Amniotic epithelial cell (primary cell): Measurements from ENCODE around the gene RAB8B.

Experiments
- DNase-seq: peaks from one replicate; pipeline ENCODE4 v3.0.0-alpha.2; 2010; ENCODE audit warnings: low read depth

The RAB8B gene

GRCh38 chr15:63188926-63189871 lies at the start of gene RAB8B:
TSS of gene RAB8B (plus strand) at chr15:63189606. CDS start at chr15:63189625, 19 bp downstream.
- DNase-seq: peak; percentile 91

GRCh38 chr15:63140936-63141335 lies 48.5 kb upstream of the RAB8B start:
- no peak for DNase-seq

GRCh38 chr15:63145426-63145825 lies 44.0 kb upstream of the RAB8B start:
- no peak for DNase-seq

- peak; percentile 50 for DNase-seq
These were observed 42.7 kb upstream of the RAB8B start for GRCh38 chr15:63146684-63147083.

- no peak for DNase-seq
These were observed 37.7 kb upstream of the RAB8B start for GRCh38 chr15:63151665-63152064.

- no peak for DNase-seq
These were observed 33.9 kb upstream of the RAB8B start for GRCh38 chr15:63155486-63155885.

GRCh38 chr15:63156086-63156710 lies 33.2 kb upstream of the RAB8B start:
- no peak for DNase-seq

- peak; percentile 54 for DNase-seq
These were observed 32.7 kb upstream of the RAB8B start for GRCh38 chr15:63156755-63157117.

- peak; percentile 95 for DNase-seq
These were observed 32.1 kb upstream of the RAB8B start, which contains the start of gene RPS27L for GRCh38 chr15:63157118-63157843. TSS of gene RPS27L (minus strand) at chr15:63157477. CDS start at chr15:63157405, 72 bp downstream.

- DNase-seq: peak; percentile 72
These were observed 31.4 kb upstream of the RAB8B start for GRCh38 chr15:63157891-63158431.

GRCh38 chr15:63160638-63161037 lies 28.8 kb upstream of the RAB8B start:
- DNase-seq: no peak

- no peak for DNase-seq
These were observed 26.2 kb upstream of the RAB8B start for GRCh38 chr15:63163217-63163616.

GRCh38 chr15:63165166-63165859 lies 24.1 kb upstream of the RAB8B start:
- peak; percentile 42 for DNase-seq

- DNase-seq: peak; percentile 27
These were observed 23.2 kb upstream of the RAB8B start for GRCh38 chr15:63166219-63166618.

GRCh38 chr15:63169788-63170187 lies 19.6 kb upstream of the RAB8B start:
- DNase-seq: no peak

GRCh38 chr15:63172376-63172775 lies 17.0 kb upstream of the RAB8B start:
- no peak for DNase-seq

- no peak for DNase-seq
These were observed 16.5 kb upstream of the RAB8B start for GRCh38 chr15:63172851-63173451.

- DNase-seq: peak; percentile 34
These were observed 13.1 kb upstream of the RAB8B start for GRCh38 chr15:63176302-63176701.

GRCh38 chr15:63178034-63178433 lies 11.4 kb upstream of the RAB8B start:
- peak; percentile 51 for DNase-seq

- no peak for DNase-seq
These were observed 8.7 kb upstream of the RAB8B start for GRCh38 chr15:63180746-63181145.

- DNase-seq: peak; percentile 75
These were observed 7.8 kb upstream of the RAB8B start for GRCh38 chr15:63181648-63182047.
